ENCODE measurements around the gene HEBP1. TPM values are rescaled to one million over a fixed set of nuclear protein-coding genes. Genes with fewer than 3 reads are reported as not detected.

HEBP1 gene
- total RNA-seq, 2 experiments from 2014 or later = 13.9 to 17.6 TPM

DNA sequence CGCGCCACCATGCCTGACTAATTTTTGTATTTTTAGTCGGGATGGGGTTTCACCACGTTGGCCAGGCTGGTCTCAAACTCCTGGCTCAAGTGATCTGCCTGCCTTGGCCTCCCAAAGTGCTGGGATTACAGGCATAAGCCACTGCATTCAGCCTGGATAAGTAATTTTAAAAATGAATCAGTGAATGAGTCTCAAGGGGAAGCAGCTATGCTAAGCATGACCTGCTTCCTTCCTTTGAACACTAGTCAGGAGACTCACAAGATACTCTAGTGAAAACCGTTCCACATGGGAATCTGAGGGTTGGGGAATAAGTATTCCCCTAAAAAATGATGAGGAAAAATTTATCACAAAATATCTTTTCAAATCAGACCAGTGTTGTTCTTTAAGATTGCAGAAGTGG lies 33.4 kb upstream of the HEBP1 start:
- ATAC-seq (ENCODE audit: low read depth) (no peak), DNase-seq (no peak)
- Mint-ChIP-seq H3K27ac (no peak overlapping the region), H3K36me3 (no peaks in the 10 kb centered on the region), H3K9me3 (no peaks in the 10 kb centered on the region), H3K4me1 (no peaks in the 10 kb centered on the region), H3K4me3 (no peak overlapping the region), H3K27me3 (peaks cover 12% of the 10 kb centered on the region)
- POLR2A ChIA-PET = no interaction called here

DNA sequence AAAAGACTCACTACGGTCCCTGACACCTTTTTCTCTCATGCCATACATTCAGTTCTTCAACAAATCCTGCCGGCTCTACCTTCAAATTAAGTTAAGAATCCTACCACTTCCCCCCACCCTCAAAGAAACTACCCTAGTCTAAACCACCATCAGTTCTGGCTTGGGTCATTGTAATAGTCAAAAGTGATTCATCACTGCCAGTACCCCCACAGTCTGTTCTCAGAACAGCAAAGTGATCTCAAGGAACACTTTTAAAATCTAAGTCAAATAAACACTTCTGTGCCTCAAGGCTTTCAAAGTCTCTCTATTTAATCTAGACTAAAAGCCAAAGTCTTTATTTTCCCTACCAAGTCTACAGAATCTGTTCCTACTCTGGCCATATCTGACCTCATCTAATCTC lies 32.1 kb upstream of the HEBP1 start:
- POLR2A ChIA-PET = no interaction called here
- no peak for ATAC-seq (ENCODE audit: low read depth)
- no peaks in the 10 kb centered on the region for H3K36me3 Mint-ChIP-seq

DNA sequence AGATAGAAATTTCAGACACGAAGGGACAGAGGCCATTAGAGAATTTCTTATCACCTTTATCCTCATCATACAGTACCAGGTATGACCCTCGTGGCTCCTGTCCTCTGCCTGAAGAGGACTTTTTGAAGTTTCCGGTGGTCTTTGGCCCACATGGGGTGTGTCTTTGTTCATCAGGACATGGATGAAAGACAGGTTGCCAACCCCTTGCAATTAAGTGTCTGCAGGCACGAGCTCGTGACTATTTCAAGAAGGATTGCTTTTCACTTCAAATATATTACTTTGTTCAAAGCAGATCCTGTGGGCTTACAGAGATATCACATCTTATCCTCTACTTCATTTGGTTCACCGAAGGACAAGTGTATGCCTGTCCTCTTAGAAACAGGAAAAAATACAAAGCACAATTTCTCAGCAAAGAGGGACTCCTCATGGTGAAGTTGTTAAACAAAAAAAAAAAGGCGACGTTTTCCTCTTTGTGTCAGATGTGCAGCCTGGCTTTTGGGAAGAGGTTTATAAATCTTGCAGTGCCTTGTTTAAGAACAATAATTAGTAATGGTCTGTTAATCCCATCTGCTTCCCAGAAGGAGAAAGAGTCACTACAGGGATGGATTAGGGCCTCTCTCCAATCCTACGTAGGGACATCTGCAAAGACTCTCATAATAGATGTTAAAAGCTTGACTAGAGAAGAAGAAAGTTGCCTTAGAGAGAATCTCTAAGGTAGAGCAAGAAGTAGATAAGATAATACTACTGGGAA lies 30.7 kb upstream of the HEBP1 start:
- Mint-ChIP-seq H3K36me3 (no peaks in the 10 kb centered on the region), H3K4me1 (no peaks in the 10 kb centered on the region), H3K4me3 (no peak overlapping the region), H3K27ac (no peak overlapping the region), H3K9me3 (no peaks in the 10 kb centered on the region), H3K27me3 (peaks cover 20% of the 10 kb centered on the region)
- ATAC-seq (ENCODE audit: low read depth) = no peak
- no peak for DNase-seq
- POLR2A ChIA-PET = interaction anchor here (0.6 kb wide), 1 partner anchor 1901 kb away, joined by 3 read pairs; no protein-coding TSS in a partner anchor

More for the DNA sequence above, 32.1 kb upstream of the HEBP1 start:
- peaks cover 9% of the 10 kb centered on the region for H3K27me3 Mint-ChIP-seq
- no peak overlapping the region for H3K27ac Mint-ChIP-seq
- H3K4me3 Mint-ChIP-seq = no peak overlapping the region
- no peak for DNase-seq
- H3K9me3 Mint-ChIP-seq = no peaks in the 10 kb centered on the region
- no peaks in the 10 kb centered on the region for H3K4me1 Mint-ChIP-seq

DNA sequence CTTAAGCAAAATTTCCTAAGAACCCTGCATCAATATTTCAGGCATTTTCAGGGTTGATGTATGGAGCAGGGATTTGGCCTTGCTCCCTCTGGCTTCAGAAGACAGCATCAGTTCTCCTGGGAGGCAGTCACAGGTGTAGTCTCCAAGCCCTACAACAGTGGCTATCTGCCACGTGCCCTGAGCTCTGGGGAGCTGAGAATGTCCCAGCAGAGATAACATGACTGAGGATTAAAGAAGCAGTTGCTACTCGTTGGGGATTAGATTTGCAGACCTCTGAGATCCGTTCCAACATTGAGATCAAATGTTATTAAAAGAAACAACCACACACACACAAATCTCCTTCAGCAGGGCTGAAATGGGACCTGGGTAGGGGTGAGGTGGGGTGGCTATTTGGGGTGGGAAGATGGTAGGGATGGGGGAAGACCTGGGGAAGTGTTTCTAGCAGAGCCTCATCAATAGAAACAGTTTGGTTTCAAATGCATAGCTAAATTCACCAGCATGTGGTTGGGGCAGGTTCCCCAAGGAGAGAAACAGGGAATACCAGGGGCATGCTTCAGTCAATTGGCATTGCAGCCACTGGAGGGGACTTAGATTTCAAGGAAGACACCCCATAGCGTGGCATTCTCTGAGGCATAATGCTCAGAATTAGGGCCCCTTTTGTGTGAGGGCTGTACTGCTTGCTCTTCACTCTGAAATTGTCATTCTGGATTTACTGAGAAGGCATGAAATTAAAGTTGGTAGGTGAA lies 28.9 kb upstream of the HEBP1 start:
- Mint-ChIP-seq H3K36me3 (no peaks in the 10 kb centered on the region), H3K9me3 (no peaks in the 10 kb centered on the region), H3K4me1 (no peaks in the 10 kb centered on the region), H3K4me3 (no peak overlapping the region), H3K27ac (no peak overlapping the region), H3K27me3 (peaks cover 24% of the 10 kb centered on the region)
- ATAC-seq (ENCODE audit: low read depth) (no peak), DNase-seq (no peak)
- POLR2A ChIA-PET = no interaction called here

DNA sequence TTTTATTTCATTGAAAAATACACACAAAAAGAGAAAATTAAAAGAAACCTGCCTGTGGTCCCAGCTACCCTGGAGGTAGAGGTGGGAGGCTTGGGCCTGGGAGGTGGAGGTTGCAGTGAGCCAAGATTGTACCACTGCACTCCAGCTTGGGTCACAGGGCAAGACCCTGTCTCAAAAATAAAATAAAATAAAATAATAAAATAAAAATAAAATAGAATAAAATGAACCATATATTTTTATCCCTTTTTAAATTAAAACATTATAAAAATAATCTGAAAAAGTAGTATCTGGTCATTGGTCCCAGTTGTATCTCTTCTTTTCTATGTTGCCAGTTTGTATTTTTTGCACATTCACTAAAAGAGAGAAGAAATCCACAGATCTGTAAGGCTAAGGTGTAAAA lies 27.4 kb upstream of the HEBP1 start:
- no peaks in the 10 kb centered on the region for H3K36me3 Mint-ChIP-seq
- H3K27ac Mint-ChIP-seq = no peak overlapping the region
- H3K9me3 Mint-ChIP-seq = no peaks in the 10 kb centered on the region
- POLR2A ChIA-PET = no interaction called here
- H3K4me3 Mint-ChIP-seq = no peak overlapping the region
- no peaks in the 10 kb centered on the region for H3K4me1 Mint-ChIP-seq
- ATAC-seq (ENCODE audit: low read depth) (no peak), DNase-seq (no peak)
- H3K27me3 Mint-ChIP-seq = peaks cover 27% of the 10 kb centered on the region

DNA sequence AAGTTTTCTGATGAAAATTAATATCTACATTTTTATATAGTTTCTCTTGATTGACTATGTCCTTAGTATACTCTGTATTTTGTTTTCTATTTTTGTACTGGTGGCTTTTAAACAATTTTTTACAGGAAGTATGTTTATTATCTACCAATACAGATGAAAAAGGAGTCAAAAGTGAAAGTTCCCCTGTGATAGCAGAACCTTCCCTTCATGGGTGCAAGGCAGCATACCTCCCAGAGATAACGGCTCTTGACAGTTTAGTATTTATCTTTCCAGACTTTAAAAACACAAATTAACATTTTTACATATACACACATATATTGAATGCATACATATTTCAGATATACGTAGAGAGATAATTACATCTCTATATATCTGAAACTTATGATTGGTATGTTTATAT lies 27.0 kb upstream of the HEBP1 start:
- DNase-seq = no peak

DNA sequence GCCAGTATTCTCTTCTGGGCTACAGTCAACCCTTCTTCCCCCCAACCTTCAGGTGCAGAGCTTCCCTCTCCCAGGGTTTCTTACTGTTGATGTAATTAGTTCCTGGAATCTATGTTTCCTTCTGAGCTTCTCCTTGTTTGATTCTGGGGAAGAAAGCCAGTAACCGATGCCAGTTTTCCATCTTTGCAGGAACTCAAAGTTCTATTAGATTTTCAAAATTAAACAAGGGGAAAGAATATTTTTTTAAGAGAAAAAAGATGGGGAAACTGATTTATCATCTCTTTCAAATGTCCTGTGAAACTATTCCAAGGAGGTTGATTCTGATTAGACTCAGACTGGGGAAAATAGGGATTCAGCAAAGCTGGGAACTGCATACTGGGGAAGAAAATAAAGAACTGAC lies 26.2 kb upstream of the HEBP1 start:
- Mint-ChIP-seq H3K9me3 (no peaks in the 10 kb centered on the region), H3K36me3 (no peaks in the 10 kb centered on the region), H3K27me3 (peaks cover 27% of the 10 kb centered on the region), H3K4me3 (no peak overlapping the region), H3K4me1 (no peaks in the 10 kb centered on the region), H3K27ac (no peak overlapping the region)
- ATAC-seq (ENCODE audit: low read depth) (no peak), DNase-seq (no peak)
- POLR2A ChIA-PET = no interaction called here

More for the DNA sequence above, 27.0 kb upstream of the HEBP1 start:
- H3K27ac Mint-ChIP-seq = no peak overlapping the region
- H3K4me1 Mint-ChIP-seq = no peaks in the 10 kb centered on the region
- no peaks in the 10 kb centered on the region for H3K9me3 Mint-ChIP-seq
- no peak overlapping the region for H3K4me3 Mint-ChIP-seq
- POLR2A ChIA-PET = no interaction called here
- ATAC-seq (ENCODE audit: low read depth) = no peak
- peaks cover 27% of the 10 kb centered on the region for H3K27me3 Mint-ChIP-seq
- H3K36me3 Mint-ChIP-seq = no peaks in the 10 kb centered on the region

DNA sequence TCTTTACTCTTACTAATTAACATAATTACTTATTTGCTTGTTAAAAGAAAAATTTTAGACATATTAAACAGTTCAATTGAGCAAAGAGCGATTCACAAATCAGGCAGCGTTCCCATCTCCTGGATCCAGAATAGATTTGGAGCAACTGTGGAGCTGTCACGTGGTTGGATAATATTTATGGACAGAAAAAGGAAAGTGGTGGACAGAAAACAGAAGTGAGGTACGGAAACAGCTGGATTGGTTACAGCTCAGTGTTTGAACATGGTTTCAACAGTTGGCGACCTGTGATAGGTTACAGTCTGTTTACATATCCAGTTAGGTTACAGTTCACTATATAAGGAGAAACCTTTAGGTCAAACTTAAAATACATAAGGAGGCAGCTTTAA lies 24.5 kb upstream of the HEBP1 start:
- no peak for DNase-seq
- no peaks in the 10 kb centered on the region for H3K4me1 Mint-ChIP-seq
- POLR2A ChIA-PET = interaction anchor here (0.6 kb wide), 1 partner anchor 58 kb away, joined by 6 read pairs; no protein-coding TSS in a partner anchor
- peaks cover 28% of the 10 kb centered on the region for H3K27me3 Mint-ChIP-seq
- no peak overlapping the region for H3K27ac Mint-ChIP-seq
- ATAC-seq (ENCODE audit: low read depth) = no peak
- no peaks in the 10 kb centered on the region for H3K36me3 Mint-ChIP-seq
- no peaks in the 10 kb centered on the region for H3K9me3 Mint-ChIP-seq
- H3K4me3 Mint-ChIP-seq = no peak overlapping the region

DNA sequence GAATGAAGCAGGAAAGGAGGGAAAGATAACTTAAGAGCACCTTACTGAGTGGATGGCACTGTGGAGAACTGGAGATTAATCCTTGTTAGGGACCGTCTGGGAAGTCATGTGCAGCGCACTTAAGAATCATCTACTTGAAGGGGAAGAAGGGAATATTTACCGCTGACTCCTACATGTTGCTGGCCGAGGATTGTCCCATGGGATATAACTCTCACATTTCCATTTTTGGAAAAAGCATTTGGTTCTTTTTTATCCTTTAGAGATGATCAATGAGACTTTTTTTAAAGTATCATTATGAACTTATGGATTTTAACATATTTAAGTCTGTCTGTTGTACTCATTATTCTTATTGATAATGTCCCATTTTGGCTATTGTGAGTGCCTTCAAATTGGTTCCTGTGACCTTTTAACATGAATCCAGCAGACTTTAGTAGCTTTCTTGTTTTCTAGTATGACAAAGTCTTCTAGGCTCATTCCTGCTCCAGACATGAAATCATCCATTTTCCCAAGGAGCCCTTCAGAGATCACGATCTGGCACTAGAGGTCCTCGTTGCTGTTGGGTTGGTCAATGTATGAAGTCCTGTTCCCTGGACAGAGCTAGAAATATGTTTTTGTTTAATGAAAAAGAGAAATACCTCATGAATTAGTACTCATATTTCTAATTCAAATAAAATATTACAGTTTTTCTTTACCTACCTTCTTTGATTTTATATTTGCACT lies 23.9 kb upstream of the HEBP1 start:
- ATAC-seq (ENCODE audit: low read depth) (no peak), DNase-seq (no peak)
- no peak overlapping the region for H3K27ac Mint-ChIP-seq
- no peaks in the 10 kb centered on the region for H3K36me3 Mint-ChIP-seq
- POLR2A ChIA-PET = no interaction called here
- no peak overlapping the region for H3K4me3 Mint-ChIP-seq
- H3K4me1 Mint-ChIP-seq = no peaks in the 10 kb centered on the region
- no peaks in the 10 kb centered on the region for H3K9me3 Mint-ChIP-seq
- H3K27me3 Mint-ChIP-seq = peaks cover 24% of the 10 kb centered on the region

DNA sequence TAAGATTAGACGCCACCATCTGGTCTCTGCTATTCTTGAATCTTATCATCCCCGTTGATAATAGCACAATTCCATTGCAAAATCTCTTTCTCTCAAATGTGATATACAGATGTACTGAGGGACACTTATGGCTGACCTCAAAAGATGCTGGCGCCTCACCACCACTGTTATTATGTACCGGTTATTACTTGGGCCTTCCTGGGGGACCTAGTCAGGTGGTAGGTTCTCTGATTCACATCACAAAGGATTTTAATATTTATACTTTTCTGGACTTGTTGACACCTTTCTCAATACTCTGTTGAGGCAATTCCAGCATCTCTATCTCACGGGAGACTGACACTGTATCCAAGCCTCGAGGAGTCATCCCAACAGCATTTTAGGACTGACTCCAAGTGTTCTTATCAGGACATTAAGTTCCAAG lies 22.8 kb upstream of the HEBP1 start:
- no peaks in the 10 kb centered on the region for H3K4me1 Mint-ChIP-seq
- DNase-seq = no peak

DNA sequence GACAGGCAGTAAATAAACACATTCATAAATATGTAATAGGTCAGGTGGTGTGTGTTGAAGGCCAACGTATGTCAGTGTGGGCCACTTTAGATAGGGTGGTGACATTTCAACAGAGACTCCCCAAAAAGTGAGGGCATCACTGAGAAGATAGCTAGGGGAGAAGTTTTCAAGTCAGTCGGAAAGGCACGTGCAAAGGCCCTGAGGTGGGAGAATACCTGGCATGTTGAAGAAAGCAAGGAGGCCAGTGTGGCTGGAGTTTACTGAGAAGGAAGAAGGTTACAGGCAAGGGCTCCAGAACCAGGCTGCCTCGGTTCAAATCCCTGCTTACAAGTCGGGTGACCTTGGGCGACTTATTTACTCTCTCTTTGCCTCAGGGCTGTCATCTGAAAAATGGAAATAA lies 11.0 kb upstream of the HEBP1 start:
- POLR2A ChIA-PET = interaction anchor here (0.6 kb wide), 1 partner anchor 168 kb away, joined by 3 read pairs; no protein-coding TSS in a partner anchor
- no peaks in the 10 kb centered on the region for H3K4me1 Mint-ChIP-seq
- DNase-seq (no peak), ATAC-seq (ENCODE audit: low read depth) (no peak)
- no peaks in the 10 kb centered on the region for H3K9me3 Mint-ChIP-seq
- no peaks in the 10 kb centered on the region for H3K36me3 Mint-ChIP-seq
- no peak overlapping the region for H3K4me3 Mint-ChIP-seq
- peaks cover 33% of the 10 kb centered on the region for H3K27me3 Mint-ChIP-seq
- H3K27ac Mint-ChIP-seq = no peak overlapping the region

More for the DNA sequence above, 22.8 kb upstream of the HEBP1 start:
- peaks cover 29% of the 10 kb centered on the region for H3K27me3 Mint-ChIP-seq
- ATAC-seq (ENCODE audit: low read depth) = no peak
- no peaks in the 10 kb centered on the region for H3K36me3 Mint-ChIP-seq
- no peak overlapping the region for H3K4me3 Mint-ChIP-seq
- no peak overlapping the region for H3K27ac Mint-ChIP-seq
- POLR2A ChIA-PET = no interaction called here
- no peaks in the 10 kb centered on the region for H3K9me3 Mint-ChIP-seq

DNA sequence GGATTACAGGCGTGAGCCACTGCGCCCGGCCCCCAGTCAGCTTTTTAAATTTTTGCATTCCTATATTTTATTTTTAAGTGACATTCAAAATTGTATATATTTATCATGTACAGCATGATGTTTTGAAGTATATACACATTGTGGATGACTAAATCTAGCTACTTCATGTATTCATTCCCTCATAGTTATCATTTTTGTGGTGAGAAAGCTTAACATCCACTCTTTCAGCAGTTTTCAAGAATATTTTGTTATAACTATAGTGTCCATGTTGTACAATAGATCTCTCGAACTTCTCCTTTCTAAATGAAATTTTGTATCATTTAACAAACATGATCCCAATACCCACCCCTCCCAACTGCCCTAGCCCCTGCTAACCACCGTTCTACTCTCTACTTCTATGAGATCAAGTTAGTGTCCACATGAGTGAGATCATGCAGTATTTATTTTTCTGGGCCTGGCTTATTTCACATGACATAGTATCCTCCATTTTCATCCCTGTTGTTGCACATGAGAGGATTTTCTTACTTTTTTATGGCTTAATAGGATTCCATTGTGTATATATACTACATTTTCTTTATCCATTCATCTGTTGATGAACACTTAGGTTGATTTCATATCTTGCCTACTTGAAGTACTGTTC lies 8.8 kb upstream of the HEBP1 start:
- ATAC-seq (ENCODE audit: low read depth) (no peak), DNase-seq (no peak)
- Mint-ChIP-seq H3K4me3 (no peak overlapping the region), H3K9me3 (no peaks in the 10 kb centered on the region), H3K36me3 (no peaks in the 10 kb centered on the region), H3K27ac (no peak overlapping the region), H3K27me3 (peaks cover 29% of the 10 kb centered on the region), H3K4me1 (no peaks in the 10 kb centered on the region)
- POLR2A ChIA-PET = no interaction called here

DNA sequence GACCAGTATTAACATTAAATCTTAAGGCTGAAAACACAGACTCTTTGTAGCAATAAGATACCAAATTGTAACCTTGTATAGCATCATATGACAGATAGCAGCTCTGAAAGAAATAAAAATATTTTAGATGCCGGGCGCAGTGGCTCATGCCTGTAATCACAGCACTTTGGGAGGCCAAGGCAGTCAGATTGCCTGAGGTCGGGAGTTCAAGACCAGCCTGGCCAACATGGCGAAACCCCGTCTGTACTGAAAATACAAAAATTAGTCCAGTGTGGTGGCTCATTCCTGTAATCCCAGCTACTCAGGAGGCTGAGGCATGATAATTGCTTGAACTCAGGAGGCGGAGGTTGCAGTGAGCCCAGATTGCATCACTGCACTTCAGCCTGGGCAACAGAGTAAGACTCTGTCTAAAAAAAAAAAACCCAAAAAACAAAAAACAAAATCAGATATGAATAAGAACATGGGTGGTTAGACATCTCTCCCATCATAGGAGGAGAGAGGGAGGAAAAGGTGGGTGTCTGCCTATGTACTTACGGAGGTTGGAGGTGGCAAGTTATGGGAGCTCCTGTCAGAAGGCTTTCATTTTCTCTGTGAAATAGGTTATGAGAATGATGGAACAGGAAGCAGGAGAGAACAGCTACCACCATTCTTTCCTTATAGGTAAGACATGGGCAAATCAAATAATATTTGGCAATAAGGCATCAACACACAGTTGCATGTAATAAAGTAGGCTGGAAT lies 7.6 kb upstream of the HEBP1 start:
- Mint-ChIP-seq H3K27me3 (peaks cover 36% of the 10 kb centered on the region), H3K27ac (no peak overlapping the region), H3K4me3 (no peak overlapping the region), H3K9me3 (no peaks in the 10 kb centered on the region), H3K36me3 (no peaks in the 10 kb centered on the region), H3K4me1 (peaks cover under 1% of the 10 kb centered on the region)
- DNase-seq = no peak
- POLR2A ChIA-PET = interaction anchor here (0.7 kb wide), 1 partner anchor 95 kb away, joined by 3 read pairs; no protein-coding TSS in a partner anchor
- ATAC-seq (ENCODE audit: low read depth) = no peak
